Effector memory CD8-positive, alpha-beta T cell (primary cell): Measurements from ENCODE around the gene YBX2.

ENCODE experiments used
- ATAC-seq: fragments of 150-1000 bp; cut with Tn5 transposase; replicated peaks from 2 replicates; pipeline ENCODE4 v1.10.0; 2021; ENCODE audit warnings: mild to moderate bottlenecking, moderate library complexity
- DNase-seq, 3 experiments: peaks; one replicate each; pipeline ENCODE4 v3.0.0; 2021
- H3K27ac Mint-ChIP-seq, 2 donors: one replicate each; pipeline ENCODE4 v1.8.0; 2022; ENCODE audit warnings: mild to moderate bottlenecking in 2 of 2, mixed read lengths in 2 of 2, moderate library complexity in 2 of 2
- H3K27me3 Mint-ChIP-seq, 2 donors: one replicate each; pipeline ENCODE4 v1.8.0; 2022; ENCODE audit warnings: mixed read lengths in 2 of 2
- H3K36me3 Mint-ChIP-seq: one replicate; pipeline ENCODE4 v1.8.0; 2022; ENCODE audit warnings: mild to moderate bottlenecking, moderate library complexity, mixed read lengths; ENCODE audit not compliant: insufficient read depth
- H3K4me1 Mint-ChIP-seq, 2 donors: one replicate each; pipeline ENCODE4 v1.8.0; 2022; ENCODE audit warnings: low read depth in 2 of 2, mixed read lengths in 2 of 2
- H3K4me3 Mint-ChIP-seq, 2 donors: one replicate each; pipeline ENCODE4 v1.8.0; 2022; ENCODE audit warnings: mild to moderate bottlenecking in 2 of 2, mixed read lengths in 2 of 2, moderate library complexity in 2 of 2
- H3K9me3 Mint-ChIP-seq, 2 donors: one replicate each; pipeline ENCODE4 v1.8.0; 2022; ENCODE audit warnings: mixed read lengths in 2 of 2

Gene YBX2

GRCh38 chr17:7306911-7307685 is 12.7 kb upstream of the YBX2 start, which contains the start of gene EIF5A:
TSS of gene EIF5A (plus strand) at chr17:7307628. CDS start at chr17:7309636, 2,008 bp downstream.
- Mint-ChIP-seq H3K27ac (peak within 1 kb of the TSS; percentile 92 to 99), H3K4me3 (peak within 1 kb of the TSS; percentile 82 to 90), H3K9me3 (no peaks in the 10 kb centered on the region), H3K27me3 (no peaks in the 10 kb centered on the region), H3K36me3 (peaks cover 53% of the 10 kb centered on the region), H3K4me1 (peaks cover 30 to 34% of the 10 kb centered on the region in 2 donors)
- DNase-seq (peak; percentile 99 to 100 (median 99)), ATAC-seq (peak; percentile 64)

DNA sequence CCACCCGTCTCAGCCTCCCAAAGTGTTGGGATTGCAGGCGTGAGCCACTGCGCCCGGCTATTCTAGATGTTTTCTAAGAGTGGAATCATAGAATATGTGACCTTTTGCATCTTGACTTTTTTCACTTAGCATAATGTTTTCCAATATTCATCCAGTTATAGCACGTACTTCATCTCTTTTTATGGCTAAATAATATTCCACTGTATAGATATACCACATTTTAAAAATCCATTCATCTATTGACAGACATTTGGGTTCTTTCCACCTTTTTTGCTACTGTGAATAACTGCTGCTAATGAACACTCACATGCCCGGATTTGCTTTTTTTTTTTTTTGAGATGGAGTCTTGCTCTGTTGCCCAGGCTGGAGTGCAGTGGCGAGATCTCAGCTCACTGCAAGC is 9.7 kb upstream of the YBX2 start:
- Mint-ChIP-seq H3K36me3 (peaks cover 25% of the 10 kb centered on the region), H3K4me3 (no peak overlapping the region), H3K9me3 (no peaks in the 10 kb centered on the region), H3K4me1 (peaks cover 6 to 11% of the 10 kb centered on the region in 2 donors), H3K27ac (no peak overlapping the region), H3K27me3 (no peaks in the 10 kb centered on the region)
- no peak for ATAC-seq
- DNase-seq: no peak

DNA sequence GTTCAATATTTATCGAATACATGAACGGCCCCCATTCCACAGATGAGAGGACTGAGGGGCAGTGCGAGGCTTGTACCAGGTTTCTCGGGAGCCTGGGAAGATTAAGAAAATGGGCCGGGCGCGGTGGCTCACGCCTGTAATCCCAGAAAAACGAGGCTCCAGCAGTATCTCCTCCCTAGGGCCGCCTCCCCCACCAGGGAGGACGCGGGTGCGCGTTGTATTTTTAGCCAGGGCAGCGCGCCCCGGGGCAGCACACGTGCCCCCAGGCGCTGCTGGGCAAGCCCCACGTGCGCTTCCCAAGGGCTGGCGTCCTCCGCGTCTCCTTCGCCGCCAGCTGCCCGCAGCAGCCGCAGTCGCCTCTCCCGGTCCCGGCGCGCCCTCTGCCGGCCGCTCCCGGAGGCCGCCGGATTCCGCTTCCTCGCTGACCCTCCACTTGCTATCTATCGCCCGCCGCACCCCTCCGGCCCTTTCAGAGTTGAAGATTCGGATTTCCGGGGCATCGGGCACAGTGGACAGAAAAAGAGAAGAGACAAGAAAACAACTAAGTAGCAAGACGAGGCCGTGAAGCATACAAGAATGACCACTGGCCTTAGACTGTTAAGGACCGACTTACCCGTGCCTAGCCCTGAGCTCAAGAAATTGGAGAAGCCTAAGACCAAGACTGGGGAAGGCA is 1.9 kb upstream of the YBX2 start:
- H3K36me3 Mint-ChIP-seq: peaks cover 10% of the 10 kb centered on the region
- H3K4me3 Mint-ChIP-seq: peak overlapping the region; percentile 43 to 92
- peaks cover 8 to 23% of the 10 kb centered on the region in 2 donors for H3K27me3 Mint-ChIP-seq
- no peaks in the 10 kb centered on the region for H3K9me3 Mint-ChIP-seq
- peaks cover 15 to 19% of the 10 kb centered on the region in 2 donors for H3K4me1 Mint-ChIP-seq
- H3K27ac Mint-ChIP-seq: no peak overlapping the region
- DNase-seq: peak in 2 of 3 experiments; percentile 55 to 63
- ATAC-seq: peak; percentile 41

DNA sequence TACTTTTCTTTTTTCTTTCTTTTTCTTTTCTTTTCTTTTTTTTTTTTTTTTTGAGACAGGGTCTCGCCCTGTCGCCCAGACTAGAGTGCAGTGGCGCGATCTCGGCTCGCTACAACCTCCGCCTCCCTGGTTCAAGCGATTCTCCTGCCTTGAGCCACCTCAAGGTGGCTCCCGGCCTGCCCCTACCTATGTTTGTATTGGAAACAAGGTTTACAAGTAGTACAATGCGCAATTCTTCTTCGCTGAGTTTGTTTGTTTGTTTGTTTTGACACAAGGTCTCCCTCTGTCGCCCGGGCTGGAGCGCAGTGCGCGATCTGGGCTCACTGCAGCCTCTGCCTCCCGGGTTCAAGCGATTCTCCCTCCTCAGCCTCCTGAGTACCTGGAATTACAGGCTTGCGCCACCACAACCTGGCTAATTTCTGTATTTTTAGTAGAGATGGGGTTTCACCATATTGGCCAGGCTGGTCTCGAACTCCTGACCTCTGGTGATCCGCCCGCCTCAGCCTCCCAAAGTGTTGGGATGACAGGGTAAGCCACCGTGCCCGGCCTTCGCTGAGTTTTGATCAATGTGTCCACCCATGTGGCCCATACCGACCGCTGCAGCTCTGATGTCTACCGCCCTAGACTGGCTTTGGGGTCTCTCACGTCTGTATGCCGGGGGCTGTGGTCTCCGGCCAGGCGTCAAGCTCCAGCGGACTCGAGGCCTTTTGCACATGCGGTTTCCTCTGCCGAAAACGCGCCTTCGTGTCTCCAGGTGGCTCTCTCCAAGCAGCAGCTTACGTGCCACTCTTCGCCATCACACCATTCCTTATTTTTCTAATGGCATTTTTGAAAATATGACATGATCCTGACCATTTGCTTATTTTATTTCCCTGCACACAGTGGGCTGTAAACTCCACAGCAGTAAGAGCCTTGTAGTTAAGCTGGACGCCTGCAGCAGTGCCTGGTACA is 1.1 kb upstream of the YBX2 start:
- Mint-ChIP-seq H3K4me1 (peaks cover 15 to 19% of the 10 kb centered on the region in 2 donors), H3K27me3 (peaks cover 10 to 23% of the 10 kb centered on the region in 2 donors), H3K27ac (peak overlapping the region in 1 of 2 donors; percentile 93), H3K9me3 (no peaks in the 10 kb centered on the region), H3K4me3 (peak overlapping the region; percentile 92 to 94), H3K36me3 (peaks cover 10% of the 10 kb centered on the region)
- ATAC-seq (no peak), DNase-seq (no peak)

DNA sequence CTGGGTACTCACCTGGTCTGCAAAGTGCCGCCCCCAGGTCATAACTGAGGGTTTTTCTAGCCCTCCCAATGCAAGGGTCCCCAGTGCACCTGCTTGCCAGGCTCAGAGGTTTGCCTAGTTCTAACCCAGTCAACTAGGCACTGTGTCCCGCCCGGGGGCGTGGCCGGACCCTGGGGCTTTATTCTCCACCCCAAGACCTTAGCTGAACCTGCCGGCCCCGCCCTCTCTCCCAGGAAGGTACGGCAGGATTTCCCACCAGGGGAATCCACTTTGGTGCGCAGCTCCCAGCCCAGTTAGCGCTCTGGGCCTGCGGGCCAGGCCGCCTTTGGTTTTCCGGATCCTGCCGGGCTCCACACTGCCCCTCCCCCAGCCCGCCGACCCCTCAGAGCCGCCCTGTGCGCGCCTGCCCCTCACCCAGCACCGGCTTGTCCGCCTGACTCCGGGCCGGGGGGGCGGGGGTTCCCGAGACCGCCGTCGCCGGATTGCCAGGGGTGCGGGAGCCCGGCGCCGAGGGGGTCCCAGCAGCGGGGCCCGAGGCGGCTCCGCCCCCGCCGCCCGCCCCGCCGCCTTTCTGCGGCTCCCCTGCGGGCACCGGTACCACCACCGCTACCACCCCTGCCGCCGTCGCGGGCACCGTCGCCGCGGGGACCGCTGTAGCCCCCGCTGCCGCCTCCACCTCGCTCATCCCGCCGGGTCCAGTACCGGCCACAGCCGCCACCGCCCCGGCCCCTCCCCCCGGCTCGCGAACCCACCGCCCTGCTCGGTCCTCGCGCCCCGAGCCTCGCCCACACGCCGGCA is 424 bp downstream of the YBX2 start:
- H3K27ac Mint-ChIP-seq: peak overlapping the region in 1 of 2 donors; percentile 5
- peak; percentile 32 for ATAC-seq
- H3K4me3 Mint-ChIP-seq: peak overlapping the region; percentile 59 to 92
- H3K27me3 Mint-ChIP-seq: peaks cover 17 to 23% of the 10 kb centered on the region in 2 donors
- H3K4me1 Mint-ChIP-seq: peaks cover 15 to 19% of the 10 kb centered on the region in 2 donors
- H3K36me3 Mint-ChIP-seq: peaks cover 10% of the 10 kb centered on the region
- no peaks in the 10 kb centered on the region for H3K9me3 Mint-ChIP-seq
- DNase-seq: no peak

DNA sequence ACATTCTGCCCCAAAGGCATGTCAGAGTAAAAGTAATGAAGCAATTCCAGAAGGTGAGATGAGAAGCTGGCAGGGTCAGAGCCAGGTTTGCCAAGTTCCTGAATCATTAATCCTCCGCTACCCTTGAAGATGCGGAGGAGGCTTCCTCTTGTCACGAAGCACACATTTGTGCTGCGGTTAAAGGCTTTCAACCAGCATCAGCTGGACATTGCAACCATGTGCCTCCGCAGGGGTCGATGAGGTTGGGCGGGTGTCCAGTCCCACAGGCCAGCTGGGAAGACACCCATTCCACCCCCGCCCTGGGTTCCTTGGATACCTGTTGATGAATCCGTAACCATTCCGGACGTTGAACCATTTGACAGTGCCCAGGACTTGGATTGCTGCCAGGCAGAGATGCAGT is 1.3 kb downstream of the YBX2 start:
- peaks cover 15 to 19% of the 10 kb centered on the region in 2 donors for H3K4me1 Mint-ChIP-seq
- DNase-seq (no peak), ATAC-seq (no peak)
- peaks cover 10% of the 10 kb centered on the region for H3K36me3 Mint-ChIP-seq
- no peaks in the 10 kb centered on the region for H3K9me3 Mint-ChIP-seq
- H3K27me3 Mint-ChIP-seq: peaks cover 18 to 28% of the 10 kb centered on the region in 2 donors
- no peak overlapping the region for H3K27ac Mint-ChIP-seq
- peak overlapping the region; percentile 59 to 92 for H3K4me3 Mint-ChIP-seq

DNA sequence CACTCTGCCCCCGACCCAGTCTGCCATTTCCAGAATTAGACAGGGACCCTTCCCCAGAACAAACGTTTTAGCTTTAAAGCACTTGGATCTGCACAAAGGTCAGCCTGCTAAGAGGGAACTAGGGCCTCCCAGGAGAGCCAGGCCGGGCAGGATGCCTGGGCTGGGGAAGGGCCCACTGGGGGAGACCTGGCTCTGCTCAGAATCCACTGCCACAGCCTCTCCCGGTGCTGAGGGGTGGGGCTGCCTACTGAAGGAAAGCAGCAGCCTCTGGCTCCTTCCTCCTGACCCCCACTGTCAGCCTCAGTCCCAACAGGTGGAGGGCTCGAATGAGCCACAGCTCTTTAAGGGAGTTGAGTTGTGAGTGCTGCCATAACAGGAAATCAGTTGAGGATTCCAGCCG is 1.7 kb downstream of the YBX2 start:
- no peak overlapping the region for H3K27ac Mint-ChIP-seq
- H3K9me3 Mint-ChIP-seq: no peaks in the 10 kb centered on the region
- DNase-seq: no peak
- peaks cover 7% of the 10 kb centered on the region for H3K36me3 Mint-ChIP-seq
- H3K27me3 Mint-ChIP-seq: peaks cover 22 to 32% of the 10 kb centered on the region in 2 donors
- no peak for ATAC-seq
- H3K4me3 Mint-ChIP-seq: no peak overlapping the region
- peaks cover 15 to 19% of the 10 kb centered on the region in 2 donors for H3K4me1 Mint-ChIP-seq

- Mint-ChIP-seq H3K36me3 (peaks cover 5% of the 10 kb centered on the region), H3K27me3 (peaks cover 27 to 37% of the 10 kb centered on the region in 2 donors), H3K4me3 (no peak overlapping the region), H3K4me1 (peaks cover 15 to 19% of the 10 kb centered on the region in 2 donors), H3K9me3 (no peaks in the 10 kb centered on the region), H3K27ac (no peak overlapping the region)
- no peak for ATAC-seq
- no peak for DNase-seq
Observed at GRCh38 chr17:7292194-7292593, 2.2 kb downstream of the YBX2 start.

GRCh38 chr17:7290685-7291084 is 3.8 kb downstream of the YBX2 start:
- no peaks in the 10 kb centered on the region for H3K9me3 Mint-ChIP-seq
- no peak for ATAC-seq
- no peak overlapping the region for H3K4me3 Mint-ChIP-seq
- no peak for DNase-seq
- H3K4me1 Mint-ChIP-seq: peaks cover 11 to 12% of the 10 kb centered on the region in 2 donors
- peaks cover 5% of the 10 kb centered on the region for H3K36me3 Mint-ChIP-seq
- H3K27ac Mint-ChIP-seq: no peak overlapping the region
- H3K27me3 Mint-ChIP-seq: peaks cover 34 to 44% of the 10 kb centered on the region in 2 donors

DNA sequence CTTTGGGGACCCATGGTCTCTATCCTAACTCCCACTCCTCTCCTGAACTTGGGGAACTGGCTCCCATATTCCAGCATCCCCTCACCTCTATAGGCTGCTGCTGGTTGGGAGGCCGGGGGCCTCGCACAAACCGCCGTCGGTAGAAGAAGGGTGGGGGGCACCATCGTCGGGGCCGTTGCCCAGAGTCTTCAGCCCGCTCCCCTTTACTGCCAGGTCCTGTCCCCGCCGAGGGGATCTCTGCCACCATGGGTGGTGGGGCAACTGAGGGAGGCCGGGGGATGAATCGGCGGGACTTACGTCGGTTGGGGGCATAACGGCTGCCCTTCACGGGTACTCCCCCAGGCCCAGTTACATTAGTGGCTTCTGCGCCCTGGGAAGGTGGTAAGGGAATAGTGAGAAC is 4.3 kb downstream of the YBX2 start:
- Mint-ChIP-seq H3K36me3 (peaks cover 5% of the 10 kb centered on the region), H3K4me1 (peaks cover 6 to 10% of the 10 kb centered on the region in 2 donors), H3K27me3 (peaks cover 39 to 42% of the 10 kb centered on the region in 2 donors), H3K9me3 (no peaks in the 10 kb centered on the region), H3K4me3 (no peak overlapping the region), H3K27ac (no peak overlapping the region)
- ATAC-seq (no peak), DNase-seq (no peak)

DNA sequence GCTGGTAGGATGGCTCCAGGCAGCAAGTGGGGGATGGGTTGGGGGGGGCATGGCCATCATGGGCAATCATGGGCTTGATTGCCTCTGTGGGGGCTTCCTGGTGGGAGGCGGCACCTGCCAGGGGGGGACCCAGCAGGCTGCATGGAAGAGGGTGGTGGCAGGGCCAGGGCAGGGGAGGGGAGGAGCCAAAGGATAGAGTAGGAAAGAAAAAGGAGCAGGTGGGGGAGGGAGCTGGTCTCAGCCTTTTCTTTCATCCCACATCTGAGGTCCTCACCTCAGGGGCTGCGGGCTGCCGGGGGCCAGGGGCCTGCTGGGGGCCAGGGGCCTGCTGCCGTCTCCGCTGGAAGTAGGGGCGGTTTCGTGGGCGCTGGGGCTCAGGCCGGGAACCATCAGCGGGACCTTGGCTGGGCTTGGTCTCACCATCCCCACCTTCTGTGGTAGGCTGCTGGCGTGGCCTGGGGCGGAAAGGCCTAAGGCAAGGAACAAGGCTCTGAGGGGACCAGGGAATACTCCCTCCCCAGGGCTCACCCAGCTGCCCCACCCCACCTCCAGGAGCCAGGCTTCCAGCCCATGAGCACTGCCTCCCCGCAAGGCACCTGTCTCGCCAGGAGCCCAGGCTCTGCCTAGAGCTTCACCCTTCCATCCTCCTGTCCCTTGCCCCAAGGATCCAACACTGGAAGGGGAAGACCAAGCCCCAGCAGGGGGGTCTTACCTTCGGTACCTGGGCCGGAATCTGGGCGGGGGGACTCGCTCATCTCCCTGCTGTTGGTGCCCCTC is 5.0 kb downstream of the YBX2 start:
- Mint-ChIP-seq H3K9me3 (no peaks in the 10 kb centered on the region), H3K27ac (no peak overlapping the region), H3K4me3 (no peak overlapping the region), H3K4me1 (peaks cover 3 to 6% of the 10 kb centered on the region in 2 donors), H3K27me3 (peaks cover 44 to 47% of the 10 kb centered on the region in 2 donors), H3K36me3 (peaks cover 8% of the 10 kb centered on the region)
- ATAC-seq: no peak
- DNase-seq: no peak

GRCh38 chr17:7285679-7286078 is 8.8 kb downstream of the YBX2 start:
- Mint-ChIP-seq H3K27me3 (peaks cover 52 to 84% of the 10 kb centered on the region in 2 donors), H3K9me3 (no peaks in the 10 kb centered on the region), H3K36me3 (peaks cover 6% of the 10 kb centered on the region), H3K4me1 (peaks cover 9 to 14% of the 10 kb centered on the region in 2 donors), H3K27ac (no peak overlapping the region), H3K4me3 (no peak overlapping the region)
- ATAC-seq: no peak
- no peak for DNase-seq
